ENCODE data around the gene AGPAT2.

The AGPAT2 gene

GRCh38 chr9:136656795-136657611 is 30.3 kb downstream of the AGPAT2 start:
- Mint-ChIP-seq H3K36me3 (ENCODE audit: low read depth) (no peaks in the 10 kb centered on the region), H3K4me3 (no peak overlapping the region)

GRCh38 chr9:136656183-136656738 is 31.0 kb downstream of the AGPAT2 start:
- no peak overlapping the region for H3K4me3 Mint-ChIP-seq
- no peak for TF ChIP-seq CTCF (IDR thresholded peaks at IDR 0.05)
- H3K36me3 Mint-ChIP-seq (ENCODE audit: low read depth): no peaks in the 10 kb centered on the region
- H3K27me3 Mint-ChIP-seq (ENCODE audit: low read depth, poor library complexity): peaks cover 4% of the 10 kb centered on the region
- no peak for DNase-seq
- no peak overlapping the region for H3K27ac Mint-ChIP-seq
- H3K9me3 Mint-ChIP-seq: no peaks in the 10 kb centered on the region
- H3K4me1 Mint-ChIP-seq: peaks cover 20% of the 10 kb centered on the region

More at GRCh38 chr9:136656795-136657611, 30.3 kb downstream of the AGPAT2 start:
- no peak for TF ChIP-seq CTCF (IDR thresholded peaks at IDR 0.05)
- peaks cover 16% of the 10 kb centered on the region for H3K4me1 Mint-ChIP-seq
- no peak overlapping the region for H3K27ac Mint-ChIP-seq
- peak; percentile 14 for DNase-seq
- H3K9me3 Mint-ChIP-seq: no peaks in the 10 kb centered on the region
- H3K27me3 Mint-ChIP-seq (ENCODE audit: low read depth, poor library complexity): peaks cover 4% of the 10 kb centered on the region

GRCh38 chr9:136655536-136656182 is 31.6 kb downstream of the AGPAT2 start:
- no peak for TF ChIP-seq CTCF (IDR thresholded peaks at IDR 0.05)
- H3K4me1 Mint-ChIP-seq: peaks cover 20% of the 10 kb centered on the region
- H3K4me3 Mint-ChIP-seq: no peak overlapping the region
- H3K27me3 Mint-ChIP-seq (ENCODE audit: low read depth, poor library complexity): peaks cover 4% of the 10 kb centered on the region
- H3K36me3 Mint-ChIP-seq (ENCODE audit: low read depth): no peaks in the 10 kb centered on the region
- no peak for DNase-seq
- H3K9me3 Mint-ChIP-seq: no peaks in the 10 kb centered on the region
- no peak overlapping the region for H3K27ac Mint-ChIP-seq

GRCh38 chr9:136654820-136655535 is 32.3 kb downstream of the AGPAT2 start:
- H3K36me3 Mint-ChIP-seq (ENCODE audit: low read depth): no peaks in the 10 kb centered on the region
- no peak for TF ChIP-seq CTCF (IDR thresholded peaks at IDR 0.05)
- no peak overlapping the region for H3K4me3 Mint-ChIP-seq
- no peak for DNase-seq
- peaks cover 4% of the 10 kb centered on the region for H3K27me3 Mint-ChIP-seq (ENCODE audit: low read depth, poor library complexity)
- no peaks in the 10 kb centered on the region for H3K9me3 Mint-ChIP-seq
- H3K27ac Mint-ChIP-seq: no peak overlapping the region
- H3K4me1 Mint-ChIP-seq: peaks cover 20% of the 10 kb centered on the region

GRCh38 chr9:136653323-136654079 is 33.8 kb downstream of the AGPAT2 start:
- H3K4me1 Mint-ChIP-seq: peaks cover 23% of the 10 kb centered on the region
- H3K36me3 Mint-ChIP-seq (ENCODE audit: low read depth): no peaks in the 10 kb centered on the region
- H3K27ac Mint-ChIP-seq: no peak overlapping the region
- TF ChIP-seq CTCF (IDR thresholded peaks at IDR 0.05): no peak
- H3K27me3 Mint-ChIP-seq (ENCODE audit: low read depth, poor library complexity): peaks cover 3% of the 10 kb centered on the region
- no peaks in the 10 kb centered on the region for H3K9me3 Mint-ChIP-seq
- no peak for DNase-seq
- H3K4me3 Mint-ChIP-seq: no peak overlapping the region

All from nephron progenitor cell (in vitro differentiated cells).